ENCODE measurements around the gene HNF1A. TPM values are rescaled to one million over a fixed set of nuclear protein-coding genes. Genes with fewer than 3 reads are reported as not detected.
"Not testable (repeated sequence)": the region's sequence is repeated elsewhere in the genome, so short reads cannot be mapped to it uniquely, and the experiment has no call there.

The HNF1A gene
- total RNA-seq, 2 donors from 2014 or later = 0.24 to 0.42 TPM

DNA sequence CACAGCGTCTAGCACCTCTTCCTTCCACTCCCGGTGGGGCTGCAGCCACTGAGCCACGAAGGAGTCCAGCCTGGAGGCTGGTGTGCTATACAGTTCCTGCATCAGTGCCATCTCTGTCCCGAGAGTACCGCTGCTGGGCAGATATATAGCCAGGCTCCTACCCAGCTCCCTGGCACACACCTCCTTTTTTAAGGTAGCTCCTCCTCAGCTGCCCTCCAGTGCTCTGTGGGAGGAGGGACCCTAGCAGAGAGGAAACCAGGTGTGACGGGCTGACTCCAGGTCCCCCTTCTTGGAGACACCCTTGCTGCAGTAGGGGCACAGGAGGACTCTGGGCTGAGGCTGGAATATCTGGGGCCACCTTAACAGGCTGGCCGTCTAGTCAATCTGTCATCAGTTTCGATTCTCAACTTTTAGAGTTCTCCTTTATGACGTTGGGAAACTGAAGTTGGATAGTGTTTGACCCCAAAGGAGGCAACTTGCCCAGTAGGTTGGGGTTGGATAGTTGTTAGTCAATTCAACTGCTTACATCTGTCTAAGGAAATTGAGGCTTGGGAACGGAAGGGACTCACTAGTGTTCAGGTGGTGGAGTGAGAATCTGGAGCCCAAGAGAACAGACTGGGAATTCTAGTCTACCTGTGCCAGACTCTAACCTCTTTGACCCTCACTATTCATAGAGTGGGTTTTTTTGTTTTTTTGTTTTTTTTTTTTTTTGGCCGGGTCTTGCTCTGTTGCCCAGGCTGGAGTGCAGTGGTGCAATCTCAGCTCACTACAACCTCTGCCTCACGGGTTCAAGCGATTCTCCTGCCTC is 60.7 kb downstream of the HNF1A start, which contains the start of gene OASL:
TSS of gene OASL (minus strand) at position 386 of the 808 bp plus-strand sequence. CDS start at position 111, 275 bp downstream.
- Histone ChIP-seq H3K4me1 (ENCODE audit: control insufficient read depth, insufficient read depth, low read length) (no peaks in the 10 kb centered on the region), H3K27me3 (ENCODE audit: control insufficient read depth, insufficient read depth, low read length, poor library complexity, severe bottlenecking) (peaks cover 4% of the 10 kb centered on the region), H3K9me3 (ENCODE audit: control insufficient read depth, low read length) (no peaks in the 10 kb centered on the region), H3K36me3 (ENCODE audit: control insufficient read depth, insufficient read depth, low read length) (no peaks in the 10 kb centered on the region), H3K4me3 (ENCODE audit: low read length) (no peak within 1 kb of the TSS), H3K9ac (ENCODE audit: extremely low read depth, low read length, poor library complexity, severe bottlenecking) (no peak within 1 kb of the TSS), H3K27ac (ENCODE audit: low read depth, low read length) (no peak within 1 kb of the TSS)
- H3K27ac Mint-ChIP-seq = no peak within 1 kb of the TSS
- 76 to 82% methylated on average over 11 to 13 of the region's 13 CpGs for WGBS, 2 experiments (ENCODE audit: insufficient coverage in 1 of 2, insufficient read length in 1 of 2)
- TF ChIP-seq, protein P1, sequence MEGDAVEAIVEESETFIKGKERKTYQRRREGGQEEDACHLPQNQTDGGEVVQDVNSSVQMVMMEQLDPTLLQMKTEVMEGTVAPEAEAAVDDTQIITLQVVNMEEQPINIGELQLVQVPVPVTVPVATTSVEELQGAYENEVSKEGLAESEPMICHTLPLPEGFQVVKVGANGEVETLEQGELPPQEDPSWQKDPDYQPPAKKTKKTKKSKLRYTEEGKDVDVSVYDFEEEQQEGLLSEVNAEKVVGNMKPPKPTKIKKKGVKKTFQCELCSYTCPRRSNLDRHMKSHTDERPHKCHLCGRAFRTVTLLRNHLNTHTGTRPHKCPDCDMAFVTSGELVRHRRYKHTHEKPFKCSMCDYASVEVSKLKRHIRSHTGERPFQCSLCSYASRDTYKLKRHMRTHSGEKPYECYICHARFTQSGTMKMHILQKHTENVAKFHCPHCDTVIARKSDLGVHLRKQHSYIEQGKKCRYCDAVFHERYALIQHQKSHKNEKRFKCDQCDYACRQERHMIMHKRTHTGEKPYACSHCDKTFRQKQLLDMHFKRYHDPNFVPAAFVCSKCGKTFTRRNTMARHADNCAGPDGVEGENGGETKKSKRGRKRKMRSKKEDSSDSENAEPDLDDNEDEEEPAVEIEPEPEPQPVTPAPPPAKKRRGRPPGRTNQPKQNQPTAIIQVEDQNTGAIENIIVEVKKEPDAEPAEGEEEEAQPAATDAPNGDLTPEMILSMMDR (conservative IDR thresholded peaks at IDR 0.05) = no peak
- peaks cover 17% of the 10 kb centered on the region for H3K27me3 Mint-ChIP-seq (ENCODE audit: insufficient read depth)
- no peaks in the 10 kb centered on the region for H3K36me3 Mint-ChIP-seq (ENCODE audit: low read depth)
- H3K4me3 Mint-ChIP-seq = no peak within 1 kb of the TSS
- no peaks in the 10 kb centered on the region for H3K4me1 Mint-ChIP-seq
- no peak for DNase-seq
- no peaks in the 10 kb centered on the region for H3K9me3 Mint-ChIP-seq

DNA sequence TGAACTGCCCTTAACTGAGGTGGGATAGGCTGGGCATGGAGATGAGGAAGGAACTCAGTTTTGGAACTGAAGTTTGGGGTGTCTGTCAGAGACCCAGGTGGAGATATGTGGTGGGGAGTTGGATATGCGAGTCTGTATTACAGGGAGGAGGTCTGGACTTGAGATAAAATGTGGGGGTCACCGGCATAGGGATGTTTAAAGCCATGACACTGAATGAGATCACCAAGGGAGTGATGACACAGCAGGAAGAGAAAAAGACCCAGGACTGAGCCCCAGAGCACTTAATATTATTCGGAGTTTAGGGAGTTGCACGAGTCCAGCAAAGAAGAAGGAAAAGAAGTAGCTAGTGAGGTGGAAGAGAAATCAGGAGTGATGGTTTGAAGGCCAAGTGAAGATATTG is 64.7 kb downstream of the HNF1A start:
- TF ChIP-seq, protein P1 (conservative IDR thresholded peaks at IDR 0.05) = no peak
- H3K4me3 ChIP-seq (ENCODE audit: low read length) = no peak overlapping the region
- H3K4me1 Mint-ChIP-seq = no peaks in the 10 kb centered on the region
- no peaks in the 10 kb centered on the region for H3K4me1 ChIP-seq (ENCODE audit: control insufficient read depth, insufficient read depth, low read length)
- H3K27ac Mint-ChIP-seq = no peak overlapping the region
- peaks cover 32% of the 10 kb centered on the region for H3K27me3 Mint-ChIP-seq (ENCODE audit: insufficient read depth)
- no peaks in the 10 kb centered on the region for H3K9me3 Mint-ChIP-seq
- H3K36me3 ChIP-seq (ENCODE audit: control insufficient read depth, insufficient read depth, low read length) = no peaks in the 10 kb centered on the region
- no peaks in the 10 kb centered on the region for H3K36me3 Mint-ChIP-seq (ENCODE audit: low read depth)
- no peak overlapping the region for H3K9ac ChIP-seq (ENCODE audit: extremely low read depth, low read length, poor library complexity, severe bottlenecking)
- 89 to 98% methylated on average over 4 of the region's 4 CpGs for WGBS, 2 experiments (ENCODE audit: insufficient coverage in 1 of 2, insufficient read length in 1 of 2)
- H3K4me3 Mint-ChIP-seq = no peak overlapping the region
- no peaks in the 10 kb centered on the region for H3K9me3 ChIP-seq (ENCODE audit: control insufficient read depth, low read length)
- peaks cover 4% of the 10 kb centered on the region for H3K27me3 ChIP-seq (ENCODE audit: control insufficient read depth, insufficient read depth, low read length, poor library complexity, severe bottlenecking)
- no peak overlapping the region for H3K27ac ChIP-seq (ENCODE audit: low read depth, low read length)
- no peak for DNase-seq

DNA sequence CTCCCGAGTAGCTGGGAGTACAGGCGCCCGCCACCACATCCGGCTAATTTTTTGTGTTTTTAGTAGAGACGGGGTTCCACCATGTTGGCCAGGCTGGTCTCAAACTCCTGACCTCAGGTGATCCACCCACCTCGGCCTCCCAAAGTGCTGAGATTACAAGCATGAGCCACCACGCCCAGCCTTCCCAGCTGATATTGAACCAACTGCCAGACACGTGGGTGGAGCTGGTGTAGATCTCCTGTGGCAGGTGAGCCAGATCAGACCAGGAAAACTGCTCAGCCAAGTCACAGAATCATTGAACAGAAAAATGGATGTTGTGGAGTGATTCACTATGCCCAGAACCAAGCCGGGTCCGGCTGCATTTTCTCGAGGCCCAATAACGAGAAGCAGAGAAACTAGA is 69.1 kb downstream of the HNF1A start:
- H3K36me3 Mint-ChIP-seq (ENCODE audit: low read depth); H3K9me3 Mint-ChIP-seq; H3K4me1 ChIP-seq (ENCODE audit: control insufficient read depth, insufficient read depth, low read length); H3K27ac Mint-ChIP-seq; H3K9ac ChIP-seq (ENCODE audit: extremely low read depth, low read length, poor library complexity, severe bottlenecking); H3K9me3 ChIP-seq (ENCODE audit: control insufficient read depth, low read length); H3K27ac ChIP-seq (ENCODE audit: low read depth, low read length); H3K36me3 ChIP-seq (ENCODE audit: control insufficient read depth, insufficient read depth, low read length); H3K4me3 Mint-ChIP-seq; H3K4me3 ChIP-seq (ENCODE audit: low read length); H3K4me1 Mint-ChIP-seq; H3K27me3 ChIP-seq (ENCODE audit: control insufficient read depth, insufficient read depth, low read length, poor library complexity, severe bottlenecking); DNase-seq: not testable (repeated sequence)
- 94 to 100% methylated on average over 5 to 12 of the region's 12 CpGs for WGBS, 2 experiments (ENCODE audit: insufficient coverage in 1 of 2, insufficient read length in 1 of 2)
- peaks cover 29% of the 10 kb centered on the region for H3K27me3 Mint-ChIP-seq (ENCODE audit: insufficient read depth)

All from endodermal cell (in vitro differentiated cells).